GM12873 (cell line): ENCODE measurements around the gene DIAPH3.

ENCODE experiments used
- TF ChIP-seq, protein P1 (sequence below): IDR thresholded peaks from 2 replicates; pipeline ENCODE4 v1.5.1; 2012; ENCODE audit warnings: low read depth, mild to moderate bottlenecking, moderate library complexity, low read length, control low read depth; ENCODE audit not compliant: insufficient read depth; ENCODE audit errors: missing control alignments

Gene DIAPH3

DNA sequence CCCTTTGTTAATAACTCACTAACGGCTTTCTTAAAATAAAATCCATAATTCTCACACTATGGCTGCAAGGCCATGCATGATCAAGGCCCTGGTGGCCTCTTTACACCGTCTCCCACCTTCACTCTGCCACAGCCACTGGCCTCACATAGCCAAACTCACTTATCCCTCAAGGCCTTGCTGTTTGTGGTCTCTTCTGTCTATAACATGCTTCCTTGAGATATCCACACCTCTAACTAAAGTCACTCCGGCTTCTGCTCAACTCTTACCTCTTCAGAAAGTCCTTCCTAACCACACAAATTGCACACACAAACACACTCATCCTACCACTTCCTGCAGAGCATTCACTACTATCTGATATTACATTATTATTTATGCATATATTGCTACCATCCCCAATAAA, 262.5 kb downstream of the DIAPH3 start:
- TF ChIP-seq, protein P1, sequence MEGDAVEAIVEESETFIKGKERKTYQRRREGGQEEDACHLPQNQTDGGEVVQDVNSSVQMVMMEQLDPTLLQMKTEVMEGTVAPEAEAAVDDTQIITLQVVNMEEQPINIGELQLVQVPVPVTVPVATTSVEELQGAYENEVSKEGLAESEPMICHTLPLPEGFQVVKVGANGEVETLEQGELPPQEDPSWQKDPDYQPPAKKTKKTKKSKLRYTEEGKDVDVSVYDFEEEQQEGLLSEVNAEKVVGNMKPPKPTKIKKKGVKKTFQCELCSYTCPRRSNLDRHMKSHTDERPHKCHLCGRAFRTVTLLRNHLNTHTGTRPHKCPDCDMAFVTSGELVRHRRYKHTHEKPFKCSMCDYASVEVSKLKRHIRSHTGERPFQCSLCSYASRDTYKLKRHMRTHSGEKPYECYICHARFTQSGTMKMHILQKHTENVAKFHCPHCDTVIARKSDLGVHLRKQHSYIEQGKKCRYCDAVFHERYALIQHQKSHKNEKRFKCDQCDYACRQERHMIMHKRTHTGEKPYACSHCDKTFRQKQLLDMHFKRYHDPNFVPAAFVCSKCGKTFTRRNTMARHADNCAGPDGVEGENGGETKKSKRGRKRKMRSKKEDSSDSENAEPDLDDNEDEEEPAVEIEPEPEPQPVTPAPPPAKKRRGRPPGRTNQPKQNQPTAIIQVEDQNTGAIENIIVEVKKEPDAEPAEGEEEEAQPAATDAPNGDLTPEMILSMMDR: no peak

DNA sequence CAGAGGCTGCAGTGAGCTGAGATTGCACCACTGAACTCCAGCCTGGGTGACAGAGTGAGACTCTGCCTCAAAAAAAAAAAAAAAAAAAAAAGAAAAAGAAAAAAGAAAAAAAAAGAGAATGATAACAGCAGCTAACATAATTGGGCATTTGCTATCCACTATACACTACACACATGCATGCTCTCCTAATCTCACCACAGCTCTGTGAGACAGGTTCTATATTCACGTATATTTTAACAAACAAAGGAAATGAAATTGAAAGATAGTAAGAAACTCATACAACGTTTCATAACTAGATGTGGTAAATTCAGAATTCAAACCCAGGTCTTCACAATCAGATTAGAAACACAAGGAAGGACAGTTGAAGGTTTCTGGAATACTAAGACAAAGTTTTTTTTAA, 265.7 kb downstream of the DIAPH3 start:
- TF ChIP-seq, protein P1: no peak

DNA sequence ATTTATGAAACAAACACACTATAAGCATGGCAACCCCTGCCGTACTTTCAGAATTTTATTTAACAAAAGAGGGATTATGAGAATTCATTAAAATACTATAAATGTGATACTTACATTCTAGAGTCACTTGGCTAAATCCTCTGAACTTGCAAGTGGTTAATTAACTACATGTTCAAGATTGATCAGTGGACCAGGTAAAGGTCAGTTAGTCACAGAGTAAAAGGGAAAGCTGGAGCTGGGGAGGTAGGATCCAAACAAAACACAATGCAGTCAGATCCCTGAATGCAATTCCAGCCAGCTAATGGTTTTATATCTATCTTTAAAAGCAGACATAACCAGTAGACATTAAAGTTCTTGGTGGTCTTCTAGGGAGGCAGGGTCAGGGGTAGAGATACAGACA, 270.5 kb downstream of the DIAPH3 start:
- TF ChIP-seq, protein P1: no peak

DNA sequence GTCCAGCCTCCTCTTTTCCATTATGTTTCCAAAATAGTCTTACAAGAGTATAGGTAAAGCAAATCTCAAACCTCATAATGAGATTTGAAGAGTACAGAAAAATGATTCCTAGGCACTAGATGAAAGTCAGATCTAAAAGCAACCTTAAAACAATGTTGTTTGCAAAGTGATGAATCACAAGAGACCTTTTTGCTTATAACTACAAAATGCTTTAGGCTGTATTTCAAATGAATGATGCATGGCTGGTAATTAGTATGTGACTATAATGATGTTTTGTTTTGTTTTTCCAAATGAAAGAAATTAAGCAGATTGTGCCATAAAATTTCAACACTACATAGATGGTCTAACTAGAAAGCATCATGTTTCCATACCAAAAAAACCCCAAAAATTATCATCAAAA, 272.7 kb downstream of the DIAPH3 start:
- TF ChIP-seq, protein P1: no peak

DNA sequence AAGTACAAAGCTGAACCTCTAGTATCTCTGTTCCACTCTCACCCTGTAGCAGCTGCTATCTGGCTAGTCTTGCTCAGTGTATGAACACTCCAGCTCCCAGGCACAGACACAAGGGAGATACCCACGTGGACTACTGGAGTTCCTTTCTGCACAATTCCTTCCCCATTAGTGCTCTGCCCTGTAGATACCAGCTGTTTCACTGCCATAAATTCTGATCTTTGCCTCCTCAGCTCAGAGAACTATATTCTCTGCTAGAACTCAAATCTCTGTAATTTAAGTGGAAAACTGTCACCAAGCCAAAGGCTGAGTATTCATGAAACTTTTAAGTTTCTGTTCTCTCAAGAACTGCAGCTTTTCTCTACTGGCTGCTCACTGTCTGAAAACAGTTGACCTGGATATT, 273.7 kb downstream of the DIAPH3 start:
- TF ChIP-seq, protein P1: no peak

DNA sequence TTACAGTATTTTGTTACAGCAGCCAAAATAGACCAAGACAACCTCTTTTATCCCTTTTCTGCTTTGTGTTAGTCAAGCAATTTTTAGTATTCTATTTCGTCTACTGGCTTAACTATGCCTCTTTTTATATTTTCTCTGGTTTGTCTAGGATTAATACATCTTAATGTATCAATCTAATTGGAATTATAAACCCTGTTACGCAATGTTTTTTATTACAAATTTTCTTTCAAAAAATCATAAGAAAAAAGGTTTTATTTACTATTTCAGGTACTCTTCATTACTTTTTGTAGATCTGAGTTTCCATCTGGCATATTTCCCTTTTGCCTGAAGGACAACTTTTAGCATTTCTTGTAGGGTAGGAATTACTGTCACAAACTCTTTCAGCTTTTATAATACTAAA, 275.3 kb downstream of the DIAPH3 start:
- TF ChIP-seq, protein P1: no peak

DNA sequence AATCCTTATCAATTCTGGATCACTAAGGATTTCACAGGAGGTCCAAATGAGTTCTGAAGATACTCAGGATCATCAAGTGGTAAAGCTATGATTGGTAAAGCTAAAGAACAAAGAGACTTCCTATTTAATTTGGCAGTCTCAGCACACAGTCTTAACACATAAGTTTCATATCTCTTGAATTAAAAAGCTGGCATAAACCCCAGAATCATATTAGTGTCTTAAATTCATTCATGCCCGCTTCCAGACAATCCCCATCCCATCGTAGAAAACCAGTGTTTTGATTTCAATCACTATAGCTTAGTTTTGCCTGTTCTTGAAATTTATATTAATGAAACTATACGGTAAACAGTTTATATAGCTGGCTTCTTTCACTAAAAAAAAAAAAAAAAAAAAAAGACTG, 278.7 kb downstream of the DIAPH3 start:
- TF ChIP-seq, protein P1: no peak

DNA sequence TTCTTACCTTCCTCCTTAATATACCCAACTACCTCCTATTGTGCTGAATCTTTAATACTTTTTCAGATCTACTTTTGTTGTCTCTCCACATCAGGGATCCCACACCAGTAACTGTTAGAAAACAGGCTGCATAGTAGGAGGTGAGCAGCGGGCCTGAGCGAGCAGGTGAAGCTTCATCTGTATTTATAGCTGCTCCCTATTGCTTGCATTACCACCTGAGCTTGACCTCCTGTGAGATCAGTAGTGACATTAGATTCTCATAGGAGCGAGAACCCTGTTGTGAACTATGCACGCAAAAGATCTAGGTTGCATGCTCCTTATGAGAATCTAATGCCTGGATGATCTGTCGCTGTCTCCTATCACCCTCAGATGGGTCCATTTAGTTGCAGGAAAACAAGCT, 279.8 kb downstream of the DIAPH3 start:
- TF ChIP-seq, protein P1: no peak
